Breast epithelium (tissue), 3 donors: ENCODE results near the gene RPL29.

Source experiments
- CTCF ChIP-seq, 3 donors: fragments of 450-650 bp; IDR thresholded peaks; one replicate each; pipeline ENCODE4 v1.5.1; 2016 to 2017; ENCODE audit warnings: antibody characterized with exemption in 3 of 3, mild to moderate bottlenecking in 3 of 3, moderate library complexity in 3 of 3
- POLR2A ChIP-seq: fragments of 450-650 bp; IDR thresholded peaks from one replicate; pipeline ENCODE4 v1.6.1; 2016; ENCODE audit warnings: antibody characterized with exemption, mild to moderate bottlenecking, moderate library complexity

- TF ChIP-seq POLR2A (no peak), CTCF (IDR thresholded peaks at IDR 0.05) (no peak)
Measured at GRCh38 chr3:51994530-51994929, 1.2 kb downstream of the RPL29 start.
